ENCODE measurements around the gene ATF2.

Gene ATF2

DNA sequence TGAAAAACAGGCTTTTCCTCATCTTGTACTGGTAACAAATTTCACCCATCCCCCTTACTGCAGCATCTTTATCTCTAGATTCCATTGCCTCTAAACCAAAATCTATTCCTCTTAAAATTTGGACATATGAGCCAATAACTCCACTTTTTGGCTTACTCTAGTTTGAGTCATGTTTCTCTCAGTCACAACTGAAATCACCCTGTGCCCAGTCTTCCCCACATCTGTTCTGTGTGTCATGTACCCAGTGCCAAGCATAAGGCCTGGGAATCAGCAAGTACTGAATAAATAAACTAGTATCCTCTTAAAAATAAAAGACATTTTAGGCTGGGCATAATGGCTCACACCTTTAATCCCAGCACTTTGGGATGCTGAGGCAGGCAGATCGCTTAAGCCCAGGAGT is 142.1 kb downstream of the ATF2 start:
- no peak for DNase-seq

DNA sequence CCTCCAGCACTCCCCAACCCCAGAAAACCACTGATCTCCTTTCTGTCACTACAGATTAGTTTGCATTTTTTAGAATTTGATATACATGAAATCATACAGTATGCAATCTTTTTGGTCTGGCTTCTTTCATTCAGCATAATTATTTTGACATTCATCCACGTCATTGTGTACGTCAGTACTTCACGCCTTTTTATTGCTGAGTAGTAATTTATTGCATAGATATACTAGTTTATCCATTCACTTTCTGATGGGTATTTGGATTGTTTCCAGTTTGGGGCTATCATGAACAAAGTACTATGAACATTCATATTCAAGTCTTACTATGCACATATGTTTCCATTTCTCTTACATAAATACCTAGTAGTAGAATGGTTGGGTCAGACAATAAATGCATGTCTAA is 142.8 kb downstream of the ATF2 start:
- no peak for DNase-seq

DNA sequence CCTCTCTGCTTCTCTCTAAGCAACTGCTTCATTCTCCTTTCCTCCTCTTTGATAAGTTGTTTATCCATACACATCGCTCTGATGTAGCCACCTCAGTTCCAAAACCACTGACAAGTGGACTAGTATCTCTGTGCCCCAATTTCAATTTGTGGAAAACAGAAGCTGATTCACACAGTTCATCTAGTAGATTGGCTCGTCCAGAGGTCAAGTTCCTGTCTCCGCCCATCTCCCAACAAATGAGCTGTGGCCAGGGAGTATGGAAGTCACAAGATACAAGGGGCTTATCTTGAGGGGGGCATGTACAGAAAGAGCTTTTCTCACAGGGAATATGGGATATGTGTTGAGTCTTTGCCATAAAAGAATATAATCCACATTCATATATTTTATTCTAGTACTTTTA is 145.1 kb downstream of the ATF2 start:
- DNase-seq: no peak
